ENCODE results near the gene TMEM204.

The TMEM204 gene

GRCh38 chr16:1495889-1496262, 37.6 kb upstream of the TMEM204 start:
- no peak for TF ChIP-seq TAF1 (IDR thresholded peaks at IDR 0.05; ENCODE audit: borderline replicate concordance, insufficient read depth, low read length)
- TF ChIP-seq POLR2AphosphoS5 (IDR thresholded peaks at IDR 0.05; ENCODE audit: low read depth, low read length): no peak
- TF ChIP-seq REST (IDR thresholded peaks at IDR 0.05; ENCODE audit: insufficient read depth in 1 of 2, low read depth in 2 of 2, low read length in 2 of 2): no peak
- TF ChIP-seq SIN3A (IDR thresholded peaks at IDR 0.05; ENCODE audit: borderline replicate concordance, insufficient read depth, low read length): no peak
- no peak for TF ChIP-seq FOXP2 (optimal IDR thresholded peaks at IDR 0.05; ENCODE audit: borderline replicate concordance, extremely low read depth, extremely low read length, insufficient read depth)

- TF ChIP-seq TAF1 (IDR thresholded peaks at IDR 0.05; ENCODE audit: borderline replicate concordance, insufficient read depth, low read length): no peak
Observed at GRCh38 chr16:1496464-1496863, 37.0 kb upstream of the TMEM204 start.

DNA sequence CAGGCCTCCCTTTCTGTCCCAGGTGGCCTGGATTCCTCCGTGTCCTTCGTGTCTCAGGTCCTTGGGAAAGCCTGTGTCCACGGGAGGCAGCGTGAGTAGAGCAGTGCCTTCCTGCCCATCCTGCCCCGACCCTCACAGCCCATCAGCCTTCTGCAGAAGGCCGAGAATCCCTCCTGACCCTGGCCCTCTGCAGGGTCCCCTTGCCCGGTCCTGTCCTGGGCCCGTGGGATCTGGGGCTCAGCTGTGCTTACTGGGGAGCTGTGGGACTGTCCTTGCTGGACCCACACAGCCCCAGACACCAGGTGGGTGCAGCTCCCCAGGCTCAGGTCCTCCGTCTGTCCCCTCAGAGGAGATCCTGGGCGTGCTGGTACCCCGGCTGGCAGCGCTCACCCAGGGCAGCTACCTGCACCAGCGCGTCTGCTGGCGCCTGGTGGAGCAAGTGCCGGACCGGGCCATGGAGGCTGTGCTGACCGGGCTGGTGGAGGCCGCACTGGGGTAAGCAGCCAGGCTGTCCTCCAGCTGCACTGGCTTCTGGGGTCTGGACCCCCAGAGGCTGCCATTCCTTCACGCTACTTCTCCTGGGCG, 36.4 kb upstream of the TMEM204 start:
- TF ChIP-seq REST (IDR thresholded peaks at IDR 0.05; ENCODE audit: insufficient read depth in 1 of 2, low read depth in 2 of 2, low read length in 2 of 2): no peak
- TF ChIP-seq SIN3A (IDR thresholded peaks at IDR 0.05; ENCODE audit: borderline replicate concordance, insufficient read depth, low read length): no peak
- no peak for TF ChIP-seq FOXP2 (optimal IDR thresholded peaks at IDR 0.05; ENCODE audit: borderline replicate concordance, extremely low read depth, extremely low read length, insufficient read depth)
- TF ChIP-seq TAF1 (IDR thresholded peaks at IDR 0.05; ENCODE audit: borderline replicate concordance, insufficient read depth, low read length): no peak
- TF ChIP-seq POLR2AphosphoS5 (IDR thresholded peaks at IDR 0.05; ENCODE audit: low read depth, low read length): no peak

GRCh38 chr16:1498899-1499676, 34.4 kb upstream of the TMEM204 start:
- TF ChIP-seq TAF1 (IDR thresholded peaks at IDR 0.05; ENCODE audit: borderline replicate concordance, insufficient read depth, low read length) (no peak), SIN3A (IDR thresholded peaks at IDR 0.05; ENCODE audit: borderline replicate concordance, insufficient read depth, low read length) (no peak), POLR2AphosphoS5 (IDR thresholded peaks at IDR 0.05; ENCODE audit: low read depth, low read length) (no peak), FOXP2 (optimal IDR thresholded peaks at IDR 0.05; ENCODE audit: borderline replicate concordance, extremely low read depth, extremely low read length, insufficient read depth) (no peak), REST (IDR thresholded peaks at IDR 0.05; ENCODE audit: insufficient read depth in 1 of 2, low read depth in 2 of 2, low read length in 2 of 2) (no peak)

DNA sequence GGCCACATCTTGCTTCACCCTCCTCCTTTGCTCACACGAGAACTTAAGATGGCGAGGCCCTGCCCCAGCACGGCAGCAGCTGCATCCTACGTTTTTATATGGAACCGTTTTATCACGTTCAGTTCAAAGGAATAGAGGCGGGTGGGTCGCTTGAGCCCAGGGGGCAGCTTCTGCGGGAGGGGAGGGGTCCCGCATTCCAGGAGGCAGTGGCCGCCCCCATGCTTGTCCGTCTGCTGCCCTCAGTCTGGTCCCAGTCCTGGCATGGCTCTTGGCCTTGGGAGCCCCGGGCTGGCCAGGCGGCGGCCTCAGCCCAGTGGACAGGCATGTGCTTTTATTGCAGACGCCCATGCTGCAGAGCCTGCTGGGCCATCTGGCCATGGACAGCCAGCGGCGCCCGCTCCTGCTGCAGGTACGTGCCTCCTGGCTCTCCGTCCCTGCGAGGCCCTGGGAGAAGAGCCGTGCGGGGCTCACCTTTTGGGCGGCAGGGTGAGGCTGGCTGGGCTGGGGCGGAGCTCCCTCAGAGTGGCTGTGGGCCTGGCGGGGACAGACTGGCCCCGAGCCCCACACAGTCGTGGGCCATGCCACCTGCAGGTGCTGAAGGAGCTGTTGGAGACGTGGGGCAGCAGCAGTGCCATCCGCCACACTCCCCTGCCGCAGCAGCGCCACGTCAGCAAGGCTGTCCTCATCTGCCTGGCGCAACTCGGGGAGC, 33.6 kb upstream of the TMEM204 start:
- no peak for TF ChIP-seq SIN3A (IDR thresholded peaks at IDR 0.05; ENCODE audit: borderline replicate concordance, insufficient read depth, low read length)

Data from PFSK-1 (cell line).